Spinal cord (tissue), 10 donors: ENCODE measurements around the gene FZR1. TPM values are rescaled to one million over a fixed set of nuclear protein-coding genes. Genes with fewer than 3 reads are reported as not detected.
"Not testable (repeated sequence)": the region's sequence is repeated elsewhere in the genome, so short reads cannot be mapped to it uniquely, and the experiment has no call there.

Experiments used
- DNase-seq, 6 donors: peaks; one replicate each; pipeline versions ENCODE4 v3.0.0 to v3.0.0-alpha.2; 2013 to 2015; ENCODE audit warnings: low spot score in 6 of 6, low read depth in 4 of 6
- H3K27ac ChIP-seq: one replicate; pipeline ENCODE4 v1.5.1; 2013; ENCODE audit warnings: low read depth, low read length, control low read depth
- H3K27me3 ChIP-seq: one replicate; pipeline ENCODE4 v1.6.1; 2013; ENCODE audit warnings: low read length; ENCODE audit not compliant: control insufficient read depth, insufficient read depth
- H3K36me3 ChIP-seq: one replicate; pipeline ENCODE4 v1.6.1; 2013; ENCODE audit warnings: low read length; ENCODE audit not compliant: control insufficient read depth, insufficient read depth
- H3K4me1 ChIP-seq: one replicate; pipeline ENCODE4 v1.6.1; 2013; ENCODE audit warnings: low read length; ENCODE audit not compliant: control insufficient read depth, insufficient read depth
- H3K4me3 ChIP-seq: one replicate; pipeline ENCODE4 v1.5.1; 2013; ENCODE audit warnings: low read depth, low read length, control low read depth
- H3K9me3 ChIP-seq: one replicate; pipeline ENCODE4 v1.6.1; 2013; ENCODE audit warnings: low read length; ENCODE audit not compliant: control insufficient read depth, insufficient read depth
- WGBS: methylation state at CpG from one replicate; pipeline ENCODE4 v1.1.5; 2013; ENCODE audit warnings: missing lambda C conversion rate; ENCODE audit not compliant: insufficient coverage; 5-methylcytosine and 5-hydroxymethylcytosine counted together
- polyA plus RNA-seq, 2 donors: library from polyadenylated mRNA; unstranded; fragments of 120-200 nt; gene quantifications; one replicate each; pipeline ENCODE4 v1.2.1, GENCODE V29; 2013; ENCODE audit not compliant: insufficient read length in 2 of 2
- total RNA-seq, 2 donors: library from RNA; depleted of rRNA in 1 of 2; stranded (reverse); fragments of 120-200 nt in 1 of 2; fragments of >200 nt in 1 of 2; gene quantifications; one replicate each; pipeline versions ENCODE4 v1.2.3 to v1.2.4, GENCODE V29; 2013 to 2014
- donor health status: healthy.

Gene FZR1
- total and polyA plus RNA-seq, 4 donors, result 35.4 to 111 (median 64.2) TPM

- H3K4me1 ChIP-seq, result peaks cover 42% of the 10 kb centered on the region
- WGBS, result 84% methylated on average over 4 of the region's 5 CpGs
- H3K36me3 ChIP-seq, result peaks cover 20% of the 10 kb centered on the region
- no peaks in the 10 kb centered on the region for H3K27me3 ChIP-seq
- H3K27ac ChIP-seq, result no peak overlapping the region
- DNase-seq, result no peak
- no peaks in the 10 kb centered on the region for H3K9me3 ChIP-seq
- no peak overlapping the region for H3K4me3 ChIP-seq
Measured at GRCh38 chr19:3504735-3505134, 1.4 kb upstream of the FZR1 start.

- Histone ChIP-seq H3K4me3 (peak overlapping the region; percentile 86), H3K27ac (peak overlapping the region; percentile 4), H3K9me3 (no peaks in the 10 kb centered on the region), H3K36me3 (peaks cover 39% of the 10 kb centered on the region), H3K4me1 (peaks cover 50% of the 10 kb centered on the region), H3K27me3 (no peaks in the 10 kb centered on the region)
- WGBS, result under 1% methylated on average over 61 of the region's 69 CpGs
- peak in 2 of 6 donors; percentile 23 to 33 for DNase-seq
Measured at GRCh38 chr19:3506384-3507340, 551 bp downstream of the FZR1 start.

GRCh38 chr19:3507371-3508120 is 1.4 kb downstream of the FZR1 start:
- WGBS, result 15% methylated on average over 23 of the region's 31 CpGs
- Histone ChIP-seq H3K4me3 (peak overlapping the region; percentile 86), H3K27ac (peak overlapping the region; percentile 4), H3K36me3 (peaks cover 48% of the 10 kb centered on the region), H3K9me3 (no peaks in the 10 kb centered on the region), H3K27me3 (no peaks in the 10 kb centered on the region), H3K4me1 (peaks cover 59% of the 10 kb centered on the region)
- peak in 2 of 6 donors; percentile 31 to 39 for DNase-seq

GRCh38 chr19:3508121-3508661 is 2.1 kb downstream of the FZR1 start:
- WGBS, result 95% methylated on average over 5 of the region's 18 CpGs
- Histone ChIP-seq H3K4me1 (peaks cover 66% of the 10 kb centered on the region), H3K36me3 (peaks cover 54% of the 10 kb centered on the region)
- not testable (repeated sequence) for H3K27ac ChIP-seq, H3K4me3 ChIP-seq, H3K27me3 ChIP-seq, DNase-seq, H3K9me3 ChIP-seq

GRCh38 chr19:3508771-3509535 is 2.8 kb downstream of the FZR1 start:
- Histone ChIP-seq H3K36me3 (peaks cover 61% of the 10 kb centered on the region), H3K27me3 (no peaks in the 10 kb centered on the region), H3K4me1 (peaks cover 71% of the 10 kb centered on the region), H3K9me3 (no peaks in the 10 kb centered on the region), H3K27ac (no peak overlapping the region), H3K4me3 (no peak overlapping the region)
- WGBS, result 90% methylated on average over 22 of the region's 23 CpGs
- no peak for DNase-seq

- WGBS, result 93% methylated on average over 15 of the region's 15 CpGs
- H3K27ac ChIP-seq, result no peak overlapping the region
- H3K9me3 ChIP-seq, result no peaks in the 10 kb centered on the region
- peaks cover 71% of the 10 kb centered on the region for H3K4me1 ChIP-seq
- H3K27me3 ChIP-seq, result no peaks in the 10 kb centered on the region
- no peak overlapping the region for H3K4me3 ChIP-seq
- H3K36me3 ChIP-seq, result peaks cover 68% of the 10 kb centered on the region
- no peak for DNase-seq
Measured at GRCh38 chr19:3509566-3509989, 3.5 kb downstream of the FZR1 start.

- Histone ChIP-seq H3K27ac (no peak overlapping the region), H3K36me3 (peaks cover 75% of the 10 kb centered on the region), H3K27me3 (no peaks in the 10 kb centered on the region), H3K4me1 (peaks cover 70% of the 10 kb centered on the region), H3K9me3 (no peaks in the 10 kb centered on the region), H3K4me3 (no peak overlapping the region)
- WGBS, result 84% methylated on average over 21 of the region's 22 CpGs
- DNase-seq, result no peak
Measured at GRCh38 chr19:3510727-3511126, 4.6 kb downstream of the FZR1 start.

- Histone ChIP-seq H3K27ac (no peak overlapping the region), H3K27me3 (no peaks in the 10 kb centered on the region)
Measured at GRCh38 chr19:3511506-3512251, 5.6 kb downstream of the FZR1 start.

More at GRCh38 chr19:3511506-3512251, 5.6 kb downstream of the FZR1 start:
- Histone ChIP-seq H3K36me3 (peaks cover 80% of the 10 kb centered on the region), H3K4me1 (peaks cover 76% of the 10 kb centered on the region), H3K9me3 (no peaks in the 10 kb centered on the region), H3K4me3 (no peak overlapping the region)
- no peak for DNase-seq
- 87% methylated on average over 22 of the region's 26 CpGs for WGBS
